Mesothelial cell of epicardium (in vitro differentiated cells): ENCODE results near the gene YWHAE. TPM values are rescaled to one million over a fixed set of nuclear protein-coding genes. Genes with fewer than 3 reads are reported as not detected.

Experiments used
- DNase-seq, 2 experiments: peaks; one replicate each; pipeline ENCODE4 v3.0.0; 2021; ENCODE audit warnings: low spot score in 2 of 2; ENCODE audit not compliant: unreplicated experiment in 2 of 2
- H3K27ac Mint-ChIP-seq: 2 replicates; pipeline ENCODE4 v1.8.0; 2021; ENCODE audit warnings: mixed read lengths
- H3K27me3 Mint-ChIP-seq: 2 replicates; pipeline ENCODE4 v1.8.0; 2021; ENCODE audit warnings: low read depth, mixed read lengths
- H3K36me3 Mint-ChIP-seq: 2 replicates; pipeline ENCODE4 v1.8.0; 2021; ENCODE audit warnings: mixed read lengths
- H3K4me1 Mint-ChIP-seq: 2 replicates; pipeline ENCODE4 v1.8.0; 2021; ENCODE audit warnings: mixed read lengths
- H3K4me3 Mint-ChIP-seq: 2 replicates; pipeline ENCODE4 v1.8.0; 2021; ENCODE audit warnings: mild to moderate bottlenecking, moderate library complexity, mixed read lengths
- H3K9me3 Mint-ChIP-seq: 2 replicates; pipeline ENCODE4 v1.8.0; 2021; ENCODE audit warnings: mixed read lengths
- CTCF ChIP-seq: fragments of 200-600 bp; sonication (generic); IDR thresholded peaks from one replicate; pipeline ENCODE4 v1.5.0; 2021; ENCODE audit warnings: antibody characterized with exemption; ENCODE audit not compliant: unreplicated experiment
- total RNA-seq: library from RNA; stranded (reverse); gene quantifications from 3 replicates; pipeline ENCODE4 v1.2.1, GENCODE V29; 2021

The YWHAE gene
- total RNA-seq, 1 donor from 2014 or later = 714 TPM

GRCh38 chr17:1329745-1330343, 70.2 kb downstream of the YWHAE start:
- Mint-ChIP-seq H3K4me3 (no peak overlapping the region), H3K27ac (no peak overlapping the region), H3K4me1 (no peaks in the 10 kb centered on the region), H3K36me3 (no peaks in the 10 kb centered on the region), H3K9me3 (no peaks in the 10 kb centered on the region), H3K27me3 (peaks cover 4% of the 10 kb centered on the region)
- DNase-seq = no peak
- TF ChIP-seq CTCF = no peak

- Mint-ChIP-seq H3K27me3 (peaks cover 9% of the 10 kb centered on the region), H3K27ac (no peak overlapping the region), H3K36me3 (no peaks in the 10 kb centered on the region), H3K4me1 (no peaks in the 10 kb centered on the region), H3K9me3 (no peaks in the 10 kb centered on the region), H3K4me3 (no peak overlapping the region)
- DNase-seq = no peak
- no peak for TF ChIP-seq CTCF
Measured at GRCh38 chr17:1328437-1328836, 71.6 kb downstream of the YWHAE start.

GRCh38 chr17:1325766-1326165, 74.3 kb downstream of the YWHAE start:
- H3K27me3 Mint-ChIP-seq = peaks cover 20% of the 10 kb centered on the region

GRCh38 chr17:1324201-1324771, 75.7 kb downstream of the YWHAE start:
- Mint-ChIP-seq H3K36me3 (no peaks in the 10 kb centered on the region), H3K4me3 (no peak overlapping the region), H3K27ac (no peak overlapping the region), H3K9me3 (no peaks in the 10 kb centered on the region), H3K27me3 (peaks cover 26% of the 10 kb centered on the region), H3K4me1 (no peaks in the 10 kb centered on the region)
- no peak for TF ChIP-seq CTCF
- no peak for DNase-seq

More at GRCh38 chr17:1325766-1326165, 74.3 kb downstream of the YWHAE start:
- no peak overlapping the region for H3K27ac Mint-ChIP-seq
- TF ChIP-seq CTCF = no peak
- H3K4me1 Mint-ChIP-seq = no peaks in the 10 kb centered on the region
- DNase-seq = no peak
- H3K4me3 Mint-ChIP-seq = no peak overlapping the region
- H3K36me3 Mint-ChIP-seq = no peaks in the 10 kb centered on the region
- no peaks in the 10 kb centered on the region for H3K9me3 Mint-ChIP-seq

- Mint-ChIP-seq H3K27me3 (peaks cover 29% of the 10 kb centered on the region), H3K36me3 (no peaks in the 10 kb centered on the region), H3K9me3 (no peaks in the 10 kb centered on the region), H3K4me3 (no peak overlapping the region), H3K4me1 (no peaks in the 10 kb centered on the region), H3K27ac (no peak overlapping the region)
- no peak for TF ChIP-seq CTCF
- no peak for DNase-seq
Measured at GRCh38 chr17:1323336-1323735, 76.7 kb downstream of the YWHAE start.
